VCaP (cell line): ENCODE results near the gene MACF1.
A peak's percentile ranks its signal among the peaks of the same experiment; 100 is the strongest.

Experiments
- H3K27ac ChIP-seq: fragments of 450-650 bp; 2 replicates; pipeline ENCODE4 v1.5.1; 2017
- CTCF ChIP-seq: fragments of 450-650 bp; conservative IDR thresholded peaks from 2 replicates; pipeline ENCODE4 v1.5.1; 2017; ENCODE audit warnings: mild to moderate bottlenecking, moderate library complexity

The MACF1 gene

GRCh38 chr1:39238476-39238875, 34.0 kb downstream of the MACF1 start:
- H3K27ac ChIP-seq = no peak overlapping the region
- no peak for TF ChIP-seq CTCF

- no peak overlapping the region for H3K27ac ChIP-seq
- no peak for TF ChIP-seq CTCF
Observed at GRCh38 chr1:39239968-39240367, 35.5 kb downstream of the MACF1 start.

- TF ChIP-seq CTCF = no peak
- no peak overlapping the region for H3K27ac ChIP-seq
Observed at GRCh38 chr1:39243302-39243701, 38.8 kb downstream of the MACF1 start.

- TF ChIP-seq CTCF = no peak
- no peak overlapping the region for H3K27ac ChIP-seq
Observed at GRCh38 chr1:39250460-39251240, 46.2 kb downstream of the MACF1 start.

- no peak overlapping the region for H3K27ac ChIP-seq
Observed at GRCh38 chr1:39255222-39255621, 50.7 kb downstream of the MACF1 start.

GRCh38 chr1:39258146-39258924, 53.8 kb downstream of the MACF1 start:
- no peak overlapping the region for H3K27ac ChIP-seq
- peak; percentile 94 for TF ChIP-seq CTCF

More at GRCh38 chr1:39255222-39255621, 50.7 kb downstream of the MACF1 start:
- TF ChIP-seq CTCF = no peak

- H3K27ac ChIP-seq = no peak overlapping the region
- TF ChIP-seq CTCF = peak; percentile 60
Observed at GRCh38 chr1:39258925-39259244, 54.4 kb downstream of the MACF1 start.
